ENCODE measurements around the gene SIRT1. TPM values are rescaled to one million over a fixed set of nuclear protein-coding genes. Genes with fewer than 3 reads are reported as not detected.
"Not testable (repeated sequence)": the region's sequence is repeated elsewhere in the genome, so short reads cannot be mapped to it uniquely, and the experiment has no call there.

The SIRT1 gene
- total RNA-seq, 1 donor from 2014 or later: 17.1 TPM

DNA sequence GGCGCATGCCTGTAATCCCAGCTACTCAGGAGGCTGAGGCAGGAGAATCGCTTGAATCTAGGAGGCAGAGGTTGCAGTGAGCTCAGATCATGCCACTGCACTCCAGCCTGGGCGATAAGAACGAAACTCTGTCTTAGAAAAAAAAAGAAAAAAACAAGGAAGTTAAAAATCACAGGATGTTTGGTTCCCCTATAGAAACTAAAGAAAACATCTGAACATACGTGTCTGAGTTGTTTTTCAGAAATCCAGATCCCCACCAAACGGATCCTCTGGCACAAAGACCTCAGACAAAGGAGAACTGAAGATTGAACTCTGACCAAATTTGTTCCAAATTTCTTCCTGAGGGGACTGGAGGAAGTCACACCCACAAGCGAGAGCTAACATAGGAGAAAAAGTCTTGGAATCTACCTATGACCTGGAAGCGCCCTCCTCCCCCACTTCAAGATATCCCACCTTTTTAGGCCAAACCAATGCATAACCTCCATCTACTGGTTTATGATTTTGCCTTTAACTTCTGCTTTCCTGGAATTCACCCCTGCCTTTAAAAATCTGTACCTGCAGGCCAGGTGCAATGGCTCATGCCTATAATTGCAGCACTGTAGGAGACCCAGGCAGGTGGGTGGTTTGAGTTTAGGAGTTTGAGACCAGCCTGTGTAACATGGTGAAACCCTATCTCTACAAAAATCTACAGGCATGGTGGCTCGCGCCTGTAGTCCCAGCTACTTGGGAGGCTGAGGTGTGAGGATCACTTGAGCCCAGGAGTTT lies 19.7 kb upstream of the SIRT1 start:
- H3K36me3 Mint-ChIP-seq (ENCODE audit: low read depth): no peaks in the 10 kb centered on the region
- no peak overlapping the region for H3K4me3 Mint-ChIP-seq (ENCODE audit: unreplicated experiment)
- no peaks in the 10 kb centered on the region for H3K4me1 Mint-ChIP-seq (ENCODE audit: low read depth)
- TF ChIP-seq, protein P1, sequence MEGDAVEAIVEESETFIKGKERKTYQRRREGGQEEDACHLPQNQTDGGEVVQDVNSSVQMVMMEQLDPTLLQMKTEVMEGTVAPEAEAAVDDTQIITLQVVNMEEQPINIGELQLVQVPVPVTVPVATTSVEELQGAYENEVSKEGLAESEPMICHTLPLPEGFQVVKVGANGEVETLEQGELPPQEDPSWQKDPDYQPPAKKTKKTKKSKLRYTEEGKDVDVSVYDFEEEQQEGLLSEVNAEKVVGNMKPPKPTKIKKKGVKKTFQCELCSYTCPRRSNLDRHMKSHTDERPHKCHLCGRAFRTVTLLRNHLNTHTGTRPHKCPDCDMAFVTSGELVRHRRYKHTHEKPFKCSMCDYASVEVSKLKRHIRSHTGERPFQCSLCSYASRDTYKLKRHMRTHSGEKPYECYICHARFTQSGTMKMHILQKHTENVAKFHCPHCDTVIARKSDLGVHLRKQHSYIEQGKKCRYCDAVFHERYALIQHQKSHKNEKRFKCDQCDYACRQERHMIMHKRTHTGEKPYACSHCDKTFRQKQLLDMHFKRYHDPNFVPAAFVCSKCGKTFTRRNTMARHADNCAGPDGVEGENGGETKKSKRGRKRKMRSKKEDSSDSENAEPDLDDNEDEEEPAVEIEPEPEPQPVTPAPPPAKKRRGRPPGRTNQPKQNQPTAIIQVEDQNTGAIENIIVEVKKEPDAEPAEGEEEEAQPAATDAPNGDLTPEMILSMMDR (IDR thresholded peaks at IDR 0.05): no peak
- DNase-seq (ENCODE audit: low spot score): no peak
- H3K27me3 Mint-ChIP-seq (ENCODE audit: low read depth): no peaks in the 10 kb centered on the region
- no peaks in the 10 kb centered on the region for H3K9me3 Mint-ChIP-seq (ENCODE audit: low read depth)
- no peak overlapping the region for H3K27ac Mint-ChIP-seq (ENCODE audit: unreplicated experiment)

DNA sequence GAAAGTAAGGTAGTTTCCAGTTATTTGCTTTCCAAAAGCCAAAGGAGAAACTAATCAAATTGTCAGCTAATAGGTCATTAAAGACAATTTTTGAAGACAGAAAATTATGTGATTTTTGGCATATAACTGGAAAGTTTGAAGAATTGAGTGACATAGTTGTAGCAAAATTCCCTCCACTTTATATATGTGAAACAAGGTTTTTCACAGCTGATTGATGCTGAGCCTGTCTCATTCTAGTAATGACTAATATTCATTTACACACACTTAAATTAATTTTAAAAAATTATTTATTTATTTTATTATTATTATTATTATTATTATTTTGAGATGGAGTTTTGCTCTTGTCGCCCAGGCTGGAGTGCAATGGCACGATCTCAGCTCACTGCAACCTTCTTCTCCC lies 16.3 kb upstream of the SIRT1 start:
- Mint-ChIP-seq H3K9me3 (ENCODE audit: low read depth) (no peaks in the 10 kb centered on the region), H3K4me3 (ENCODE audit: unreplicated experiment) (no peak overlapping the region), H3K4me1 (ENCODE audit: low read depth) (no peaks in the 10 kb centered on the region), H3K36me3 (ENCODE audit: low read depth) (no peaks in the 10 kb centered on the region), H3K27me3 (ENCODE audit: low read depth) (no peaks in the 10 kb centered on the region), H3K27ac (ENCODE audit: unreplicated experiment) (no peak overlapping the region)
- TF ChIP-seq, protein P1 (IDR thresholded peaks at IDR 0.05): no peak
- no peak for DNase-seq (ENCODE audit: low spot score)

DNA sequence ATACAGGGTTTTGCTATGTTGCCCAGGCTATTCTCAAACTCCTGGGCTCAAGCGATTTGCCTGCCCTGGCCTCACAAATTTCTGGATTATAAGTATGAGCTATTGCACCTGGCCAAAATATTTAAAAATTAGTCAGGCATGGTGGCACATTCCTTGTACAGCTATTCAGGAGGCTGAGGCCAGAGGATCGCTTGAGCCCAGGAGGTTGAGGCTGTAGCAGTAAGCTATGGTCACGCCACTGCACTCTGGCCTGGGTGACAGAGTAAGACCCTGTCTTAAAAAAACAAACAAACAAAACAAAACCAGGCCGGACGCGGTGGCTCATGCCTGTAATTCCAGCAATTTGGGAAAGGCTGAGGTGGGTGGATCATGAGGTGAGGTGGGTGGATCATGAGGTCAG lies 14.5 kb upstream of the SIRT1 start:
- no peaks in the 10 kb centered on the region for H3K9me3 Mint-ChIP-seq (ENCODE audit: low read depth)
- H3K27ac Mint-ChIP-seq (ENCODE audit: unreplicated experiment): no peak overlapping the region
- H3K4me1 Mint-ChIP-seq (ENCODE audit: low read depth): no peaks in the 10 kb centered on the region
- TF ChIP-seq, protein P1 (IDR thresholded peaks at IDR 0.05): no peak
- no peak for DNase-seq (ENCODE audit: low spot score)
- no peaks in the 10 kb centered on the region for H3K36me3 Mint-ChIP-seq (ENCODE audit: low read depth)
- no peak overlapping the region for H3K4me3 Mint-ChIP-seq (ENCODE audit: unreplicated experiment)
- H3K27me3 Mint-ChIP-seq (ENCODE audit: low read depth): no peaks in the 10 kb centered on the region

DNA sequence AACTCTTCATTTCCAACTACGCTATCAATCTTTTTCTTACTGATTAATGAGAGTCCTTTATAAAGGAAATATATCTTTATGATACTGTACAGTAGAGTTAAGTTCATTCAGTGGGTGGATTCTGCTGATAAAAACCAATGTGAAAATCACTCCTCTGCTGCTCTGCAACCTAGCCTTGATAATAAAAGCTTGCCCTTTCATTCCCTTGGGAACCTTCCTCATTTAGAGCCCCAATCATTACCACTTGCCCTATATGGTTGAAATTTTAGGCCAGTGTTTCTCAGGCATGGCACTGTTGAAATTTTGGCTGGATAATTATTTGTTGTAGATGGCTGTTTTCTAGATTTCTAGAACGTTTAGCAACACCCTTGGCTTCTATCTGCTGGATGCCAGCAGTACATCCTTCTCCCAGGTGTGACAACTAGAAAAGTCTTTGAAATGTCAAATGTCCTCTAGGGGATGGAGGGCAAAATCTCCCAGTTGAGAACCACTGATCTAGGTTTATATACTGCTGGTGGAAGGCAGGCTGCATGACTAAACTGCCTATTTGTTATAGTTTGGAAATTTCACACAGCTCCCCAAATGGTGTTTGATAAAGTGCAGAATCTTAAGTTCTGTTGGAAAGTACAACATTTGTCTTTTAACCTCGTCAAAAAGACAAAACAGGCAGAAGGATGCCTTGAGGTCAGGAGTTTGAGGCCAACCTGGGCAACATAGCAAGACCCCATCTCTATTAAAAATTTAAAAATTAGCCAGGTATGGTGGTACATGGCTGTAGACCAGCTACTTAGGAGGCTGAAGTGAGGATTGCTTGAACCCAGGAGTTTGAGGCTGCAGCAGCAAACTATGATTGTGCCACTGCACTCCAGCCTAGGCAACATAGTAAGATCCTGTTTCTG lies 8.9 kb upstream of the SIRT1 start:
- TF ChIP-seq, protein P1 (IDR thresholded peaks at IDR 0.05): no peak
- no peak overlapping the region for H3K27ac Mint-ChIP-seq (ENCODE audit: unreplicated experiment)

DNA sequence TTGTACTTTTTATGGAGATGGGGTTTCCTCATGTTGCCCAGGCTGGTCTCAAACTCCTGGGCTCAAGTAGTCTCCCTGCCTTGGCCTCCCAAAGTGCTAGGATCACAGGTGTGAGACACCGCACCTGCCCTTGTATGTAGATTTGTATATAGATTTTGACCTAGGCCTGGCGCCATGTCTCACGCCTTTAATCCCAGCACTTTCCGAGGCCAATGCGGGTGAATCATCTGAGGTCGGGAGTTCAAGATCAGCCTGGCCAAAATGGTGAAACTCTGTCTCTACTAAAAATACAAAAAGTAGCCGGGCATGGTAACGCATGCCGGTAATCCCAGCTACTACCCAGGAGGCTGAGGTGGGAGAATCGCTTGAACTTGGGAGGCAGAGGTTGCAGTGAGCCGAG lies 7.0 kb upstream of the SIRT1 start:
- DNase-seq (ENCODE audit: low spot score); H3K4me3 Mint-ChIP-seq (ENCODE audit: unreplicated experiment); H3K4me1 Mint-ChIP-seq (ENCODE audit: low read depth); H3K36me3 Mint-ChIP-seq (ENCODE audit: low read depth); H3K27ac Mint-ChIP-seq (ENCODE audit: unreplicated experiment); H3K27me3 Mint-ChIP-seq (ENCODE audit: low read depth); H3K9me3 Mint-ChIP-seq (ENCODE audit: low read depth): not testable (repeated sequence)

More for the DNA sequence above, 8.9 kb upstream of the SIRT1 start:
- H3K36me3 Mint-ChIP-seq (ENCODE audit: low read depth): no peaks in the 10 kb centered on the region
- no peak overlapping the region for H3K4me3 Mint-ChIP-seq (ENCODE audit: unreplicated experiment)
- H3K27me3 Mint-ChIP-seq (ENCODE audit: low read depth): no peaks in the 10 kb centered on the region
- H3K4me1 Mint-ChIP-seq (ENCODE audit: low read depth): no peaks in the 10 kb centered on the region
- H3K9me3 Mint-ChIP-seq (ENCODE audit: low read depth): no peaks in the 10 kb centered on the region
- DNase-seq (ENCODE audit: low spot score): no peak
